GM12892 (cell line): ENCODE results near the gene CRBN. TPM values are rescaled to one million over a fixed set of nuclear protein-coding genes. Genes with fewer than 3 reads are reported as not detected.

Experiments used
- DNase-seq: peaks from one replicate; pipeline ENCODE4 v3.0.0; 2011; ENCODE audit not compliant: insufficient read length
- FAIRE-seq: peaks from 2 replicates; lab custom pipeline; 2011; peaks lifted over from hg19 to GRCh38; lab: Jason Lieb, UNC
- POLR2A ChIP-seq: IDR thresholded peaks from 2 replicates; pipeline ENCODE4 v1.6.1; 2011; ENCODE audit warnings: low read depth, low read length, control low read depth
- POLR2AphosphoS5 ChIP-seq: IDR thresholded peaks from 2 replicates; pipeline ENCODE4 v1.6.1; 2011; ENCODE audit warnings: low read depth, low read length, control low read depth
- TAF1 ChIP-seq: IDR thresholded peaks from 2 replicates; pipeline ENCODE4 v1.6.1; 2011; ENCODE audit warnings: low read depth, mild to moderate bottlenecking, control low read depth, low read length, borderline replicate concordance
- polyA plus RNA-seq: library from polyadenylated mRNA; unstranded; fragments of >200 nt; gene quantifications from one replicate; pipeline ENCODE4 v1.2.1, GENCODE V29; 2012; ENCODE audit warnings: missing spikeins, inconsistent platforms; ENCODE audit not compliant: missing spikeins

Gene CRBN
- 26.7 TPM for polyA plus RNA-seq

DNA sequence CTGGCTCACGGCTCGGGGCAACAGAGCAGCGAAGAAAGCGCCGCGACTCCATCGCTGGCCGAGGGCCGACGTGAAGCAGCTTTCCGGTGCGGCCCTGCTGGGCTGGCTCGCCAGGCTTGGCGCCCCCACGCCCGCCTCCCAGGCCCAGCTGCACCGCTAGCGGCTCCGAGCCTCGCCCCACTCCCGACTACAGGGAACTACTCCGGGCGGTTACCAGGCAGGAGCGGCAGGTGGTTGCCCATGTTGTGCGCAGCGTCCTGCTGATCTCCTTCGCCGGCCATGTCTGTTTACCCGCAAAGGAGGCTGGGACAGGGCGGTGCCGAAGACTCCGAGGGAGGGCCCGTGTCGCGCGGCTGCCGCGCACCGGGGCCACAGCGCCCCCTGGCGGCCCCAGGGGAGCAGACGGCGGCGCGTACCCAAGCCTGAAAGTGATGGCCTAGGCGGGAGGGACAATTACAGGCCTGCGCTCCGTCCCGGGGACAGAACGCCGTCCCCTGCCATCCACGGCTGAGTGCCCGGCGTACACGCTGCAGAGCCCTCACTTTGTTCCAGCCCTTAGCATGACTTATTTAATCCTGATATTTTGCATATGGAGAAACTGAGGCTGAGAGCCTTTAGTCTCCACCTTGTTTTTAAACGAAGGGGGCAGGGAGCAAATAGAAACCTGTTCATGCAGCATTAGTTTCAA is at the start of gene CRBN:
Gene CRBN (minus strand): TSS at position 285 of the 688 bp plus-strand sequence. CDS start 4 bp downstream, at position 281.
- TF ChIP-seq POLR2AphosphoS5 (peak; percentile 82), TAF1 (peak; percentile 84), POLR2A (peak; percentile 85)
- FAIRE-seq (peak; percentile 95), DNase-seq (peak; percentile 92)

DNA sequence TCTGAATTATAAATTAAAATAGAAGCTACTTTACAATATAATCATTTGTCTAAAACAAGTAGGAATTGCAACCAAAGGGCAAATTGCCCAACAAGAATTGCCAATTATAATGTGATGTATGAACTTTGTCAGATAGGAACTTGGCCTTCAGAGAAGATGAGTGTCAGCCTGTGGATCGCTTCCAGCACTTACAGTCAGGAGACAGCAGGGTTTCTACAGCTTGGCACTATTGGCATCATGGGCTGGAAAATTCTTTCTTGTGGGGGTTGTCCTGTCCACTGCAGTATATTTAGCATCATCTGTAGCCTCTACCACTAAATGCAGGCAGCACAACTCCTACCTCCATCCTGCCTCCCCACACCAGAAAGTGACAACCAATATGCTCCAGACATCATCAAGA is 48.1 kb upstream of the CRBN start:
- TF ChIP-seq TAF1 (no peak), POLR2AphosphoS5 (no peak), POLR2A (no peak)
- DNase-seq (no peak), FAIRE-seq (no peak)

DNA sequence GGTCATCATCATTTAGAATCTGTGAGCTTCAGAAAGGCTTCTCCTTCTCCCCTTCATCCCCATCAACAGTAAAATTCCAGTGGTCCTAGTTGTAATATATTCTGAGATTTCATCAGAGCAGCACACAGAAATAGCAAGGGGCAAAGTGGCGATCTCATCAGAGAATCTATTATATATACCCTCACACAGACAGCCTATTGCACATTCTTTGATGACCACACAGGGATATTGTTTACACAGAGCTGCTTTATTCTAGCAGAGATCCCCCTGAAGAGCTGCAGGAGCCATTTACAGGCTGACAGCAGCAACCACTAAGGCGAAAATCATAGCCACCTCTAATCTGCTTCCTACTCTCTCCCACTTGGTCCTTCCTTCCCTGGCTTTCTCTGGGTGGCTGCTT is 42.0 kb upstream of the CRBN start:
- TF ChIP-seq POLR2AphosphoS5 (no peak), TAF1 (no peak), POLR2A (no peak)
- DNase-seq = no peak
- FAIRE-seq = no peak

DNA sequence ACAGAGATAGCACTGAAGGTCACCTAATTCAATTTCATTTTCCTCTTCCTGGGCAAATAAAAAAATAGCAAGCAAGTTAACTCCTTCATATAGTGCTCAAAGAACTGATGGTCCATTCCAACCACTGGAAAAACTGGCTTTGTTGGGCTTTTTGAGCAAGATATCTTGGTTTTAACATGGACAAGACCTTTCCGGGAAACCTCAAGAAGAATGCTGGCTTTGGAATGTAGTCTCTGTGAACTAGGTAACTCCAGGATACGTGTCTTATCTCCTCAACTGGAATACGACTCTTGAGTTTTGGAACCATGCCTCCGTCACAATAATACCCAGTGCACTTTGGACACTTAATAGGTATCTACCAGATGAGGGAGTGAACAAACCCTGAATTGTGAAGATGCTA is 36.9 kb upstream of the CRBN start:
- no peak for TF ChIP-seq TAF1
- TF ChIP-seq POLR2AphosphoS5 = no peak
- TF ChIP-seq POLR2A = no peak
- DNase-seq (no peak), FAIRE-seq (no peak)

DNA sequence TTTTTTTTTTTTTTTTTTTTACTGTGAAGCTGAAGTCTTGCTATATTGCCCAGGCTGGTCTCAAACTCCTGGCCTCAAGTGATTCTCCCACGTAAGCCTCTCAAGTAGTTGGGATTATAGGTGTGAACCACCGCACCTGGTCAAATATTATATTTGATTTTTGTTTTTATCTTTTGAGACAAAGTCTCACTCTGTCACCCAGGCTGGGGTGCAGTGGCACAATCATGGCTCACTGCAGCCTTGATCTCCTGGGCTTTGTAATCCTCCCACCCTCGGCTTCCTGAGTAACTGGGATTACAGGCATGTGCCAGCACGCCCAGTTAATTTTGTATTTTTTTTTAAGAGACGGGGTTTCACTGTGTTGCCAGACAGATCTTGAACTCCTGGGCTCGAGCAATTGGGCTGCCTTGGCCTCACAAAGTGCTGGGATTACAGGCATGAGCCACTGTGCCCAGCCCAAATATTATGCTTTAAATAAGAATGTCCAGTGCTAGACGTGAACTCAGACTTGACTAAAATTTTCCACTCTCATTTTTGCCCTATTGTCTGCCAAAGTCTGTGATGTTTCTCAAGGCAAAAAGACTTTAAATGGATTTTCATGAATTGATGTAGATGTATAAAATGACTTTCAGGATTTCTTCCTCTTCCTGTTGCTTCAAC is 33.4 kb upstream of the CRBN start:
- FAIRE-seq (no peak), DNase-seq (no peak)
- TF ChIP-seq POLR2AphosphoS5 (no peak), TAF1 (no peak), POLR2A (no peak)

DNA sequence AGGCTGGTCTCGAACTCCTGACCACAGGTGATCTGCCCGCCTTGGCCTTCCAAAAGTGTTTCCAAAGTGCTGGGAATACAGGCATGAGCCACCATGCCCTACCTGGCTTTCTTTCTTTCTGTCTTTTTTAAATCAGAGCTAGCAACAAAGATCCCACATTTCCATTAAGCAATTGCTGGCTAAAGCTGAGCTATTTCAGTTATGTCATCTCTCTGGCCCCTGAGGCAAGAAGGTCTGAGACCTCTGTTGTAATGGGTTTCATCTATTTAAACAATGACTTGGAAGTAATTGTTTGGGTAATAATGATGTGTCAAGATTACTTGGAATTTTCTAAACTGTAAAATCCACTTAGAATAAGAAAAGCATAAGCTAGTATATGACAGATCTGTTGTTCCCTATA is 30.2 kb upstream of the CRBN start:
- no peak for DNase-seq
- FAIRE-seq = no peak
- TF ChIP-seq TAF1 = no peak
- no peak for TF ChIP-seq POLR2AphosphoS5
- no peak for TF ChIP-seq POLR2A

DNA sequence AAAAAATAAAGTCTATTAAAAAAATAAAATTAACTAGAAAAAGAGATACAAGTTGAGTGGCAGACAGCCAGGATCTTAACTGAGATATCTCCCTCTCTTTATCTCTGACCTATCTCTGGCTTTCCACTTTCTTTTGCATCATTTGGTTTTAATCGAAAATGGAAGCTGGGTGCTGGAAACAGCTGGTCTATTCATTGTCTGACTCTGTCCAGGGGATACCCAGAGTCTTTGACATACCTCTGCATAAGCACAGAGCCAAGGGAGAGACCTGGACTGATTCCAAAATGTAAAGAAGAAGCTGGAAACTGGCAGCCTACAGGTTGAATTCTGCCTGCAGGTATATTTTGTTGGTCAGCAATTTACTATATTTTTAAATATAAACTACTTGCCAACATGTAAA is 29.6 kb upstream of the CRBN start:
- TF ChIP-seq TAF1 = no peak
- TF ChIP-seq POLR2AphosphoS5 = no peak
- TF ChIP-seq POLR2A = no peak
- DNase-seq = no peak
- no peak for FAIRE-seq

DNA sequence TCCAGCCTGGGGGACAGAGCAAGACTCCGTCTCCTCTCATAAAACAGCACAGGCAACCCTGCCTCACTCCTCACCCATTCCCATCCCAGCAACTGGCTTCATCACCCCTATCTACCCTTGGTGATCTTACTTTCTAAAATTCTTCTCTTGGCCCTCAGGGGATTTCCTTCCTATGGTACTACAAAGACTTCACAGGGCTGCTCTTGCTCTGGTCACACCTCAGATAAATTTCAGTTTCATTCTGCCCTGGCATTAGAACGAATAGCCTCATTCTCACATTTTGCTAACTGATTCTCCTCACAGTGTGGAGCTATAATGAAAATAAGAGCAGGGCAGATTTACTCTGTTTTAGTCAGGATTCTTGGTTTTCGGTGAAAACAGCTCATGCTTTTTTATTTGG is 22.1 kb upstream of the CRBN start:
- DNase-seq = no peak
- TF ChIP-seq POLR2A (no peak), POLR2AphosphoS5 (no peak), TAF1 (no peak)
- FAIRE-seq = peak; percentile 63

DNA sequence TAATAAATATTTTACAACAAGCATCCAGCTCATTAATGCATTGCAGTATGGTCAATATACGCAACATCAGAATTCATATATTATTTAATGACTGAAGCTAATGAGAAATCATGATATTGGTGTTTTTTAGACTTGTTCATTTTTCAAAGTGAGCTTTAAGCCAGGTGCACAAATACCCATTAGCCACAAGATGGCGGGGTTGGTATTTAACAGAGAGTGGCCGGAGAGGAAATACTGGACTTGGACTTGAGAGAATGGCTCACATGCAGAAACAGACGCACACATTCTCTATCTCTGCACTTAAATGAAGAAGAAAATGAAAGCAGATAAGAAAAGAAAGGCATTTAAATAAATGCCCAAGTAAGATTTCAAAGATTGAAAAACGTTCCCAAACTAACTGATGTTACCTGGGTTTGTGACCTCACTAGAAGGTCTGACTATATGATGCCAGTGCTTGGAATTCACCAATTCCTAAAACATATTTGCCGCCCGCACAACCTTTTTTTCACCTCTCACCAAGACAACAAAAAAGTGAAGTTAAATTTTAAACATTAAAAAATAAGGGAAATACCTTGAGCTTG is 21.2 kb upstream of the CRBN start:
- FAIRE-seq (peak; percentile 82), DNase-seq (no peak)
- TF ChIP-seq TAF1 = no peak
- no peak for TF ChIP-seq POLR2AphosphoS5
- no peak for TF ChIP-seq POLR2A

DNA sequence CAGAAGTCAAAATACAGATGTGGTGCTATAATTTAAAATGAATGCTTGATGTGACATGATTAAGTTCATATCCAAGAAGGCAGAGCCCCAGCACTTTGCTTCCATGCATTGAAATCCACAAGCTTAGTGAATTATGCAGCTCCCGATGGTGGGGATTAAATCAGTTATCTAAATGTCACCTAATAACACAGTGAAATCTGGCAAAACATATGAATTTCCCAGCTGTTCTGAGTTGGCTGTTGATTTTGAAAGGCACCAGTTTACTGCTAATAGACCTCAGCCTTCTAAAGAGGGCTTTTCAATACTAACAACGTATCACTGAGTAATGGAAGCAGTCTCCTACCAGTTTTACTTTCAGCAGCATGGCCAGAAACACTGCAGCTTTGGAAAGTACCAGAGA is 19.8 kb upstream of the CRBN start:
- FAIRE-seq (no peak), DNase-seq (no peak)
- TF ChIP-seq TAF1 (no peak), POLR2A (no peak), POLR2AphosphoS5 (no peak)

DNA sequence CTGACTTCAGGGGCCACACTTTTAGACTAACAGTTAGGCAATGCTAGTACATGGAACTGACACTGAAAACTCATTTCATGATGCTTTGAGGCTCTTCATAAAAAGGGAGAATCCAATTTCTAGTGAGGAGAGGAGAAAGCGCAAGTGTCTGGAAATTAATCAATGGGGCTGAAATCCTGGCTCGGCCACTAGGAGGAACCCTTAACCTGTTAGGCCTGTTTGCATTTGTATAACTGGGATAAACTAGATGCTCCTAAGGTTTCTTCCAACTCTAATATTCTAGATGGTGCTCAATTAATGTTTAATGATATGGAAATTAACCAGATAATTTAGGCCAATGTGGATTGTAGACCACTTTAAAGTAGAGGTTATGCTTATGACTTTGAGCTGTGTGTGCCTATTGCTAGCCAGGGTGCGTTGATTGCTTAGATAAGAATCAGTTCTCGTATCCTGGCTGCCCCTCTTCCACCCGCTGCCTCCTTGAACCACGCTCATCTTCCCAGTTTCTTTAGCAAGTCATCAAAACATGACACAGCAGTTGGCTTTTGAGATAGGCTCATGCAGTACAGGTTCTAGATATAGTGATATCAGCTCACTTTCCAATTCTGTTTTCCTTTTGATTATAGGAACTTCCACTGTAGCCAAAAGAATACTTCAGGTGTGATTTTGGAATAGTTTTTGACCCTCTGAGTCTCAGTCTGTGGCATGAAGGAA is 16.8 kb upstream of the CRBN start:
- FAIRE-seq (peak; percentile 62), DNase-seq (no peak)
- TF ChIP-seq TAF1 = no peak

DNA sequence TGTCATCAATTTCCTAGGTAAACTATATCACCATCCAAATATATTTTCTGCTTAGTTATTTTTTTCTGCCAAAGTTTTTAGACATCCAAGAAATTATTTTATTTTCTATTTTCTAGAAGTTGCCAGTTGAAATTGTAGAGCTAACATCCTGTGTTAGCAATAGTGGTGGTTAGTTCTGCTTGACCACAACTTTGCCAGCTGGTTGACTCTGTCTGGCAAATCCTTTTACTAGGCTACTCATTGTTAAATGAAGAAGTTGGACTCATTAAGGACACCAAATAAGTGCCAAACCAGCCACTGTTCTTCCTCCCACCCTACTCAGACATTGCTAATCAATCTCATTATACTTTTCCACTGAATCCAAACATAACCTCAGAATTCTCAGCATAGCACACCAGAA is 15.4 kb upstream of the CRBN start:
- TF ChIP-seq POLR2AphosphoS5 = no peak
- no peak for TF ChIP-seq POLR2A
- no peak for TF ChIP-seq TAF1
- no peak for DNase-seq
- FAIRE-seq = no peak
